Measurements from ENCODE around the gene USP5. TPM values are rescaled to one million over a fixed set of nuclear protein-coding genes. Genes with fewer than 3 reads are reported as not detected.

Gene USP5
- total and polyA plus RNA-seq, 2 experiments from 2014 or later = 73.2 to 96.2 TPM

DNA sequence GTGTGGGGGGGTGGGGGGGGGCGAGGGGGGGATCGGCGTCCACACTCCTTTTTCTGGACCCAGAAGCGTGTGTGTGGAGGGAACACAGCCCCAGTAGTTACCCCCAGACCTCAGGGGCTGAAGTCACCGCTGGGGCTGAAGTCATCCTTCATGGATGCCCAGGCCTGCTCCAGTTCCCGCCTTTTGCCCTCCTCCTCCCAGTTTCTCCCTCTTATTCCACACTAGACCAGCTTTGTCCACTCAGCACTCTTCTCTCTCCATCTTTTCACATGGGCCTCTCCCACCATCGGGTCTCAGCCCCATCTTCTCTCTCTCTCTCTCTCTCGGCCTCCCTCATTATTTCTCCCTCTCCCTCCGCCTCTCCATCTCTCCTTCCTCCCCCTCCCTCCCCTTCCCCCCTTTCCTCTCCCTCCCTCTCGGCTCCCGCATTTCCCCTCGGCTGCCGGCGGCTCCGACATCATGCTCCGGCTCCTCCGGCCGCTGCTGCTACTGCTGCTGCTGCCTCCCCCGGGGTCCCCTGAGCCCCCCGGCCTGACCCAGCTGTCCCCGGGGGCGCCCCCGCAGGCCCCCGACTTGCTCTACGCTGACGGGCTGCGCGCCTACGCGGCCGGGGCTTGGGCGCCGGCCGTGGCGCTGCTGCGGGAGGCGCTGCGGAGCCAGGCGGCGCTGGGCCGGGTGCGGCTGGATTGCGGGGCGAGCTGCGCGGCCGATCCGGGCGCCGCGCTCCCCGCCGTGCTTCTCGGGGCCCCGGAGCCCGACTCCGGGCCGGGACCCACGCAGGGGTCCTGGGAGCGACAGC is 23.8 kb upstream of the USP5 start, which contains the start of gene P3H3:
Gene P3H3 (plus strand): TSS at position 426 of the 799 bp plus-strand sequence. CDS start 34 bp downstream, at position 460.
- Histone ChIP-seq H3K27me3 (replicated peaks; ENCODE audit: insufficient read depth) (peaks cover 2% of the 10 kb centered on the region; the same call in 1 of the 2 replicates), H3K9me3 (ENCODE audit: low read depth) (no peaks in the 10 kb centered on the region), H3K36me3 (ENCODE audit: low read depth) (0 out of 2 replicates have a peak, but pooled peaks cover 4% of the 10 kb centered on the region), H3K9me2 (ENCODE audit: insufficient read depth) (no peaks in the 10 kb centered on the region), H3K4me1 (ENCODE audit: insufficient read depth) (peaks cover 23% of the 10 kb centered on the region), H3F3A (ENCODE audit: insufficient read depth) (no peaks in the 10 kb centered on the region; the same call in 1 of the 2 replicates), H2AFZ (peak within 1 kb of the TSS; percentile 70), H3K9ac (peak within 1 kb of the TSS; percentile 96), H3K27ac (peak within 1 kb of the TSS; percentile 74), H4K20me1 (ENCODE audit: insufficient read depth) (no peaks in the 10 kb centered on the region), H3K4me2 (ENCODE audit: unreplicated experiment) (peak within 1 kb of the TSS; percentile 89), H3K4me3 (peak within 1 kb of the TSS; percentile 87), H3K79me2 (ENCODE audit: insufficient read depth) (peaks cover 25% of the 10 kb centered on the region)
- no peak for TF ChIP-seq EZH2 (IDR thresholded peaks at IDR 0.05; ENCODE audit: insufficient read depth, poor library complexity, severe bottlenecking)
- WGBS, 2 experiments (ENCODE audit: low coverage in 1 of 2, low lambda C conversion rate in 2 of 2, missing lambda C conversion rate in 2 of 2) = 1% methylated on average over 27 to 52 of the region's 60 CpGs
- DNase-seq = peak; percentile 76
- in situ Hi-C loops (cut with MboI) = no loop called here

DNA sequence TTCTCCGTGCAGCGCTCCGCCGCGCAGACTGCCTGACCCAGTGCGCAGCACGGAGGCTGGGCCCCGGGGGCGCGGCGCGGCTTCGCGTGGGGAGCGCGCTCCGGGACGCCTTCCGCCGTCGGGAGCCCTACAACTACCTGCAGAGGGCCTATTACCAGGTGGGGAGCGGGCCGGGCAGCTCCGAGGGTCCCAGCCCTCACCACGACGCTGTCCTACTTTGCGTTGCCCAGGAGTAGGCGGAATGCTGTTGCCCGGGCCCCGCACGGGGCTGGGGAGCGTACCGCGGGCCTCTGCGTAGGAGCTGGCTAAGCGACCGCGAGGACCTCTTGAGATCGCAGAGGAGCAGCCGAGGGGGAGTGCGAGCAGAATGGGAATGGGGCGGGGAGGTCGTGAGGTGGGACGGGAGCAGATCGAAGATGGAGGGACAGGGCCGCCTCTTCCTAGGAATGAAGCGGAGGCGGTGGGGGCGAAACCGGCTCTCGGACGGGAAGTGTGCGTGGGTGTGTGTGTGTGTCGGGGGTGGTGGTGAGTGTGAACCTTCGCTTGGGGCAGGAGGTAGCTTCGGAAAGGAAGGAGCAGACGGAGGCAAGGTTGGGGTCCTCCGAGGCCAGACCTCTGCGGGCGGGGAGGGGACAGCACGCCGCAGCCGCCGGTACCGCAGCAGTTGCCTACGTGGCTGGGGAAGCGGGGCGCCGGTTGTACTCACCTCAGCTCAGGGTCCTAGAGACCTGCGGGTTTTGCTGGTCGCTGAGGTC is 23.0 kb upstream of the USP5 start:
- Histone ChIP-seq H3K79me2 (ENCODE audit: insufficient read depth) (peaks cover 25% of the 10 kb centered on the region), H3K36me3 (ENCODE audit: low read depth) (peaks cover 6% of the 10 kb centered on the region; the same call in 1 of the 2 replicates), H3K9me2 (ENCODE audit: insufficient read depth) (no peaks in the 10 kb centered on the region), H2AFZ (peak overlapping the region; percentile 70), H4K20me1 (ENCODE audit: insufficient read depth) (no peaks in the 10 kb centered on the region), H3K4me3 (peak overlapping the region; percentile 87), H3K4me1 (ENCODE audit: insufficient read depth) (peaks cover 23% of the 10 kb centered on the region), H3K27ac (peak overlapping the region; percentile 74), H3K9me3 (ENCODE audit: low read depth) (no peaks in the 10 kb centered on the region), H3F3A (ENCODE audit: insufficient read depth) (no peaks in the 10 kb centered on the region; the same call in none of the 2 replicates), H3K4me2 (ENCODE audit: unreplicated experiment) (peak overlapping the region; percentile 89), H3K9ac (peak overlapping the region; percentile 96), H3K27me3 (replicated peaks; ENCODE audit: insufficient read depth) (no peaks in the 10 kb centered on the region)
- WGBS, 2 experiments (ENCODE audit: low coverage in 1 of 2, low lambda C conversion rate in 2 of 2, missing lambda C conversion rate in 2 of 2) = 1 to 2% methylated on average over 61 to 70 of the region's 71 CpGs
- TF ChIP-seq EZH2phosphoT487 (IDR thresholded peaks at IDR 0.05; ENCODE audit: insufficient read depth, low read depth) (no peak), EZH2 (IDR thresholded peaks at IDR 0.05; ENCODE audit: insufficient read depth, poor library complexity, severe bottlenecking) (no peak)
- in situ Hi-C loops (cut with MboI) = no loop called here
- DNase-seq = peak; percentile 88

- H3K79me2 ChIP-seq (ENCODE audit: insufficient read depth) = peaks cover 25% of the 10 kb centered on the region
- no peaks in the 10 kb centered on the region; the same call in none of the 2 replicates for H3F3A ChIP-seq (ENCODE audit: insufficient read depth)
- H3K4me2 ChIP-seq (ENCODE audit: unreplicated experiment) = peak overlapping the region; percentile 89
- 12 to 15% methylated on average over 19 of the region's 19 CpGs for WGBS, 2 experiments (ENCODE audit: low coverage in 1 of 2, low lambda C conversion rate in 2 of 2, missing lambda C conversion rate in 2 of 2)
- H3K9me3 ChIP-seq (ENCODE audit: low read depth) = no peaks in the 10 kb centered on the region
- H2AFZ ChIP-seq = peak overlapping the region; percentile 70
- H3K36me3 ChIP-seq (ENCODE audit: low read depth) = peaks cover 12% of the 10 kb centered on the region; the same call in 1 of the 2 replicates
- DNase-seq = peak; percentile 44
- no peaks in the 10 kb centered on the region for H3K9me2 ChIP-seq (ENCODE audit: insufficient read depth)
- TF ChIP-seq EZH2 (IDR thresholded peaks at IDR 0.05; ENCODE audit: insufficient read depth, poor library complexity, severe bottlenecking) = no peak
- peaks cover 23% of the 10 kb centered on the region for H3K4me1 ChIP-seq (ENCODE audit: insufficient read depth)
- no peaks in the 10 kb centered on the region for H3K27me3 ChIP-seq (replicated peaks; ENCODE audit: insufficient read depth)
- in situ Hi-C loops (cut with MboI) = no loop called here
- no peaks in the 10 kb centered on the region for H4K20me1 ChIP-seq (ENCODE audit: insufficient read depth)
- H3K27ac ChIP-seq = peak overlapping the region; percentile 74
- peak overlapping the region; percentile 96 for H3K9ac ChIP-seq
- H3K4me3 ChIP-seq = peak overlapping the region; percentile 87
Measured at GRCh38 chr12:6829536-6830220, 22.3 kb upstream of the USP5 start.

All from GM23248 (cell line).